RWPE2 (cell line): ENCODE data around the gene DACH1.

ENCODE experiments used
- ATAC-seq: fragments of 200-7000 bp; cut with Tn5 transposase; 3 replicates; pipeline ENCODE4 v1.9.1; 2021; ENCODE audit warnings: low read depth
- DNase-seq: peaks from one replicate; pipeline ENCODE4 v3.0.0-alpha.2; 2020; ENCODE audit warnings: low spot score
- H3K27ac ChIP-seq: fragments of 450-650 bp; 2 replicates; pipeline ENCODE4 v1.5.1; 2017; ENCODE audit warnings: mild to moderate bottlenecking; ENCODE audit not compliant: poor library complexity, severe bottlenecking
- H3K27me3 ChIP-seq: fragments of 250-450 bp; sonication (Bioruptor Pico); 2 replicates; pipeline ENCODE4 v1.5.1; 2021; ENCODE audit warnings: mild to moderate bottlenecking, moderate library complexity; ENCODE audit not compliant: insufficient read depth, poor library complexity, severe bottlenecking
- H3K36me3 ChIP-seq: fragments of 250-450 bp; sonication (Bioruptor Pico); 2 replicates; pipeline ENCODE4 v1.5.1; 2020; ENCODE audit warnings: low read depth, mild to moderate bottlenecking, moderate library complexity
- H3K4me1 ChIP-seq: fragments of 250-450 bp; sonication (Bioruptor Pico); 2 replicates; pipeline ENCODE4 v1.5.1; 2021; ENCODE audit warnings: mild to moderate bottlenecking, moderate library complexity; ENCODE audit not compliant: insufficient read depth, poor library complexity, severe bottlenecking
- H3K4me3 ChIP-seq: fragments of 250-450 bp; sonication (Bioruptor Pico); 2 replicates; pipeline ENCODE4 v1.5.1; 2021; ENCODE audit warnings: mild to moderate bottlenecking, moderate library complexity; ENCODE audit not compliant: severe bottlenecking
- H3K9me3 ChIP-seq: fragments of 250-450 bp; sonication (Bioruptor Pico); 2 replicates; pipeline ENCODE4 v1.5.1; 2021; ENCODE audit warnings: mild to moderate bottlenecking, moderate library complexity; ENCODE audit not compliant: severe bottlenecking
- TF ChIP-seq, protein P1 (sequence below): fragments of 450-650 bp; IDR thresholded peaks from one replicate; pipeline ENCODE4 v1.5.1; 2017; ENCODE audit warnings: mild to moderate bottlenecking, moderate library complexity; ENCODE audit not compliant: poor library complexity, severe bottlenecking

Gene DACH1

DNA sequence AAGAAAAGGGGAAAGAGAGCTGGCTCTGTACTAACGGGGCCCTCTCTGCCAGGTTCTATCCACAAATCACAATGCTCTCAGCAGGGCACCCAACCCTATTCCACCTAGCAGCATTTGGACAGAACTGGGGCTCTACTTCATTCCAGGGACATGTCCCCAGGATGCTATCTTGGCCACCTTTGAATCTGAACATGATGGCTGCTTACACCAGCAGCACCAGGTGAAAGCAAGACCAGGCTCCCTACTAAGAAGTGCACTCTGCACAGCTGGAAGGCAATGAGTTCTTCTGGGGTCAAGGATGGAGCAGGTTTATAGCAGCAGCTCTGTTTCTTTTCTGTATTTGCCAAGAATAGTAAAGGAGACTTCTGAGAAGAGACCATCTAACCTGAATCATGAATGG is 222.4 kb downstream of the DACH1 start:
- no peak for ATAC-seq
- Histone ChIP-seq H3K4me3 (no peak overlapping the region), H3K27ac (no peak overlapping the region), H3K36me3 (no peaks in the 10 kb centered on the region), H3K4me1 (no peaks in the 10 kb centered on the region), H3K9me3 (no peaks in the 10 kb centered on the region), H3K27me3 (no peaks in the 10 kb centered on the region)
- no peak for DNase-seq
- TF ChIP-seq, protein P1, sequence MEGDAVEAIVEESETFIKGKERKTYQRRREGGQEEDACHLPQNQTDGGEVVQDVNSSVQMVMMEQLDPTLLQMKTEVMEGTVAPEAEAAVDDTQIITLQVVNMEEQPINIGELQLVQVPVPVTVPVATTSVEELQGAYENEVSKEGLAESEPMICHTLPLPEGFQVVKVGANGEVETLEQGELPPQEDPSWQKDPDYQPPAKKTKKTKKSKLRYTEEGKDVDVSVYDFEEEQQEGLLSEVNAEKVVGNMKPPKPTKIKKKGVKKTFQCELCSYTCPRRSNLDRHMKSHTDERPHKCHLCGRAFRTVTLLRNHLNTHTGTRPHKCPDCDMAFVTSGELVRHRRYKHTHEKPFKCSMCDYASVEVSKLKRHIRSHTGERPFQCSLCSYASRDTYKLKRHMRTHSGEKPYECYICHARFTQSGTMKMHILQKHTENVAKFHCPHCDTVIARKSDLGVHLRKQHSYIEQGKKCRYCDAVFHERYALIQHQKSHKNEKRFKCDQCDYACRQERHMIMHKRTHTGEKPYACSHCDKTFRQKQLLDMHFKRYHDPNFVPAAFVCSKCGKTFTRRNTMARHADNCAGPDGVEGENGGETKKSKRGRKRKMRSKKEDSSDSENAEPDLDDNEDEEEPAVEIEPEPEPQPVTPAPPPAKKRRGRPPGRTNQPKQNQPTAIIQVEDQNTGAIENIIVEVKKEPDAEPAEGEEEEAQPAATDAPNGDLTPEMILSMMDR, result no peak

- no peaks in the 10 kb centered on the region for H3K36me3 ChIP-seq
- no peaks in the 10 kb centered on the region for H3K4me1 ChIP-seq
- no peak overlapping the region for H3K4me3 ChIP-seq
- H3K27ac ChIP-seq, result no peak overlapping the region
- TF ChIP-seq, protein P1, result no peak
- peaks cover 5% of the 10 kb centered on the region for H3K27me3 ChIP-seq
- DNase-seq (no peak), ATAC-seq (no peak)
- H3K9me3 ChIP-seq, result no peaks in the 10 kb centered on the region
Observed at GRCh38 chr13:71643448-71643860, 223.6 kb downstream of the DACH1 start.

- no peak for ATAC-seq
- Histone ChIP-seq H3K27me3 (peaks cover 5% of the 10 kb centered on the region), H3K36me3 (no peaks in the 10 kb centered on the region), H3K4me1 (no peaks in the 10 kb centered on the region), H3K4me3 (no peak overlapping the region), H3K9me3 (no peaks in the 10 kb centered on the region), H3K27ac (no peak overlapping the region)
- DNase-seq, result no peak
- TF ChIP-seq, protein P1, result no peak
Observed at GRCh38 chr13:71638751-71639150, 228.3 kb downstream of the DACH1 start.

DNA sequence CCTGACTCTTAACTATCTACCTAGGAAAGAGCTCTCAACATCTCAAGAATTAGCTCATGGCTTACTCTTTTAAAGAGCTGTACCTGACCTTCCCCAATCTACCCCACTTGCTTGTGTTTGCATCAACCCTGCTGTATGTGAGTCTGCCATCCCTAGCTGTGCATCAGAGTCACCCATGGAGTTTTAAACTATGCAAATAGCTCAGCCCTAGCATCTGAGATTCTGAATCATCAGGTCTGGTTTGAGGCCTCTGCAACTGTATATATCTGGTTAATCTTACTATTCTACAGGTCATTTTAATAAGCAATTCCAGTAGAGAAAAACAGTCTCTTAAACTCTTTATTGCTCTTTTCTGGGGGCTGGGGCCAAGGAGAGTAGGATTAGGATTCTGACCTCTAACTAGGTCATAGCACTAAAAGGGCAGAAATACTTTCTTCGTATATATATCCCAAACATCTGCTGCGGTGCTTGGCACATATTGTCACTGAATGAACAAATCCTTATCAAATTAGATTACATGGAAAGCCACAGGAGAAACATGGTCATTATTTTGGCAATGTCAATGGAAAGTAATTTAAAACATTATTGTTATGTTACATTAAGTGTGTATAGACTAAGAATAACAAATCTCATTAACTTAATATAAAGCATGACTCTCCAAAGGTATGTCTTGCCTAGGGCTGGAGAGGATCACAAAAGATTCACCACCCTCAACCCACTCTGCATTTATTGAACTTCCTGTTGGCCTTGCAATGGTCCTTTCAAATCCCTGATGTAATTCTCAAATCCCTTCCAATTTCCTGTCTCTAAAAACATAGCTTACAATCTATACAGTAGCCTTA is 232.2 kb downstream of the DACH1 start:
- H3K36me3 ChIP-seq, result no peaks in the 10 kb centered on the region
- no peaks in the 10 kb centered on the region for H3K4me1 ChIP-seq
- no peaks in the 10 kb centered on the region for H3K9me3 ChIP-seq
- H3K4me3 ChIP-seq, result no peak overlapping the region
- TF ChIP-seq, protein P1, result no peak
- H3K27me3 ChIP-seq, result peaks cover 5% of the 10 kb centered on the region
- DNase-seq, result no peak
- ATAC-seq, result no peak
- H3K27ac ChIP-seq, result no peak overlapping the region

- no peaks in the 10 kb centered on the region for H3K36me3 ChIP-seq
- no peak for ATAC-seq
- no peak overlapping the region for H3K4me3 ChIP-seq
- no peak for DNase-seq
- H3K9me3 ChIP-seq, result no peaks in the 10 kb centered on the region
- H3K4me1 ChIP-seq, result no peaks in the 10 kb centered on the region
- TF ChIP-seq, protein P1, result no peak
- H3K27ac ChIP-seq, result no peak overlapping the region
- peaks cover 5% of the 10 kb centered on the region for H3K27me3 ChIP-seq
Observed at GRCh38 chr13:71634182-71634581, 232.8 kb downstream of the DACH1 start.
